Loucy (cell line): ENCODE data around the gene AFF3.

Experiments
- H2AFZ ChIP-seq: fragments of 200-600 bp; sonication (generic); 2 replicates; pipeline ENCODE4 v1.6.0; 2016; ENCODE audit warnings: antibody characterized with exemption, mild to moderate bottlenecking, low read length, moderate library complexity
- H3F3A ChIP-seq: fragments of 200-600 bp; 2 replicates; pipeline ENCODE4 v1.6.0; 2016; ENCODE audit warnings: antibody characterized with exemption, low read depth, mild to moderate bottlenecking
- H3K27me3 ChIP-seq: fragments of 200-600 bp; sonication (generic); 2 replicates; pipeline ENCODE4 v1.6.1; 2014; ENCODE audit warnings: low read length, mild to moderate bottlenecking; ENCODE audit not compliant: insufficient read depth, poor library complexity, severe bottlenecking
- H3K36me3 ChIP-seq: fragments of 200-600 bp; sonication (generic); 2 replicates; pipeline ENCODE4 v1.6.1; 2016; ENCODE audit warnings: low read length; ENCODE audit not compliant: insufficient read depth
- H3K4me1 ChIP-seq: fragments of 200-600 bp; sonication (generic); 2 replicates; pipeline ENCODE4 v1.5.1; 2014; ENCODE audit warnings: low read length, mild to moderate bottlenecking; ENCODE audit not compliant: insufficient read depth, poor library complexity, severe bottlenecking
- H3K4me2 ChIP-seq: fragments of 200-600 bp; sonication (generic); 2 replicates; pipeline ENCODE4 v1.6.0; 2014; ENCODE audit warnings: antibody characterized with exemption, low read length, low read depth, mild to moderate bottlenecking; ENCODE audit not compliant: poor library complexity, severe bottlenecking
- H3K4me3 ChIP-seq: fragments of 200-600 bp; sonication (generic); 2 replicates; pipeline ENCODE4 v1.5.1; 2014; ENCODE audit warnings: low read length, mild to moderate bottlenecking, mixed read lengths; ENCODE audit not compliant: poor library complexity, severe bottlenecking
- H3K79me2 ChIP-seq: fragments of 200-600 bp; sonication (generic); 2 replicates; pipeline ENCODE4 v1.6.1; 2014; ENCODE audit warnings: low read length; ENCODE audit not compliant: insufficient read depth
- H3K9ac ChIP-seq: fragments of 200-600 bp; sonication (generic); 2 replicates; pipeline ENCODE4 v1.6.0; 2014; ENCODE audit warnings: mild to moderate bottlenecking, low read depth, low read length, moderate library complexity; ENCODE audit not compliant: poor library complexity, severe bottlenecking
- H3K9me2 ChIP-seq: fragments of 200-600 bp; sonication (generic); replicated peaks from 2 replicates; pipeline ENCODE4 v1.6.1; 2016; ENCODE audit warnings: low read depth, low read length, mixed read lengths
- H3K9me3 ChIP-seq: fragments of 200-600 bp; sonication (generic); 2 replicates; pipeline ENCODE4 v1.6.1; 2014; ENCODE audit warnings: mild to moderate bottlenecking, antibody characterized with exemption, low read length, low read depth; ENCODE audit not compliant: insufficient read depth
- H4K20me1 ChIP-seq: fragments of 200-600 bp; sonication (generic); 2 replicates; pipeline ENCODE4 v1.6.0; 2014; ENCODE audit warnings: antibody characterized with exemption, low read length, mild to moderate bottlenecking; ENCODE audit not compliant: insufficient read depth, poor library complexity, severe bottlenecking
- CTCF ChIP-seq: fragments of 200-600 bp; sonication (generic); conservative IDR thresholded peaks from 2 replicates; pipeline ENCODE4 v1.5.1; 2014; ENCODE audit warnings: mild to moderate bottlenecking, antibody characterized with exemption, low read length
- EZH2phosphoT487 ChIP-seq: fragments of 200-600 bp; IDR thresholded peaks from 2 replicates; pipeline ENCODE4 v1.6.1; 2018; ENCODE audit warnings: antibody characterized with exemption, mild to moderate bottlenecking, moderate library complexity, borderline replicate concordance

The AFF3 gene

DNA sequence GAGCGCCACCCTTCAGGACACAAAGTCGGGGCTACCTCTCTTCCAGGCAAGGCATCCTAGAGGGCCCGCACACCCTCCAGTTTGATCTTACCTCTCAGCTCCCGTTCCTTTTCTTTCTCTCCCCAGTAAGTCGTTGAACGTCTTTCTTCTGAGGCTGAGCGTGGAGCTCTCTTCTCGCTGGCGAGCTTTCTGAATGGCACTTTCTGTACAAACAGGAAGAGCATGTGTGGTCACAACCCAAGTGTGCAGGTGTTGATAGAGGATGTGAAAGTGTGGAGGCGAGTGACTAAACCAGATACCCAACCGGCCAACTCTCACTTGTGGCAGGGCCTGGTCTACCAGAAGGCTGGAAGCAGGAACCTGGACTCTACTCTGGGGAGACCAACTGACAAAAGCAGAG is at the start of gene AFF3:
AFF3 (minus strand) TSS at position 198 of the 400 bp plus-strand sequence. CDS start 38,136 bp downstream, outside the sequence.
- Histone ChIP-seq H4K20me1 (no peaks in the 10 kb centered on the region), H3K4me1 (peaks cover 73% of the 10 kb centered on the region), H3K36me3 (no peaks in the 10 kb centered on the region), H3K4me2 (peak within 1 kb of the TSS; percentile 87), H3K9me3 (no peaks in the 10 kb centered on the region), H3K9ac (peak within 1 kb of the TSS; percentile 84), H3K79me2 (peaks cover 35% of the 10 kb centered on the region), H3K9me2 (no peaks in the 10 kb centered on the region), H3F3A (peaks cover 4% of the 10 kb centered on the region; the same call in 1 of the 2 replicates), H3K4me3 (peak within 1 kb of the TSS; percentile 73), H3K27me3 (no peaks in the 10 kb centered on the region), H2AFZ (peak within 1 kb of the TSS; percentile 4)
- TF ChIP-seq CTCF: no peak
- TF ChIP-seq EZH2phosphoT487: no peak

GRCh38 chr2:100189387-100189786 is 47.0 kb upstream of the AFF3 start:
- Histone ChIP-seq H3F3A (no peaks in the 10 kb centered on the region), H3K4me3 (no peak overlapping the region), H3K79me2 (no peaks in the 10 kb centered on the region), H3K4me2 (no peak overlapping the region), H3K9me2 (no peaks in the 10 kb centered on the region), H3K9me3 (no peaks in the 10 kb centered on the region), H3K4me1 (no peaks in the 10 kb centered on the region), H4K20me1 (no peaks in the 10 kb centered on the region), H3K9ac (no peak overlapping the region), H3K36me3 (no peaks in the 10 kb centered on the region), H2AFZ (no peak overlapping the region), H3K27me3 (no peaks in the 10 kb centered on the region)
- TF ChIP-seq EZH2phosphoT487: no peak

GRCh38 chr2:100188326-100188725 is 45.9 kb upstream of the AFF3 start:
- H3K9me3 ChIP-seq: no peaks in the 10 kb centered on the region
- no peaks in the 10 kb centered on the region for H3K9me2 ChIP-seq
- no peaks in the 10 kb centered on the region for H4K20me1 ChIP-seq
- H3K27me3 ChIP-seq: no peaks in the 10 kb centered on the region
- H3K79me2 ChIP-seq: no peaks in the 10 kb centered on the region
- H3K4me1 ChIP-seq: no peaks in the 10 kb centered on the region
- H3K9ac ChIP-seq: no peak overlapping the region
- TF ChIP-seq CTCF: no peak
- no peak for TF ChIP-seq EZH2phosphoT487
- H3F3A ChIP-seq: no peaks in the 10 kb centered on the region
- H2AFZ ChIP-seq: no peak overlapping the region
- no peak overlapping the region for H3K4me2 ChIP-seq
- H3K36me3 ChIP-seq: no peaks in the 10 kb centered on the region
- H3K4me3 ChIP-seq: no peak overlapping the region

DNA sequence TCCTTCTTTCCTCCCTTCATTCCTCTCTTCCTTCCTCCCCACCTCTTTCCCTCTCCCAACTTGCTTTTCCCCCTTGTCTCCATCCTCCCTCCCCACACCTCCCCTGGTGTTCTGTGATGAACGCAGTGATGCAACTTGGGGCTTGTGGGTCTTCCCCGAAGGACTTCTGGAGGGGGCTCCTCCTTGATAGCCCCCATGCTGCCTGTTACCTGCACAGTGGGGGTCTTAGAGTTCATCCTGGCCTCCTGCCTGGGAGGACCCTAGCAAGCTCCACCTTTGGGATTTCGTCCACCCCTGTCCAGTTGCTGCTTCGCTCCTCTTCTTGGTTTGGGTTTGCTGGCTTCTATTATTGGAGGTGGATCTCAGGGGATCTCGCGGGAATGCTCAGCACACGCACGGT is 43.7 kb upstream of the AFF3 start:
- TF ChIP-seq EZH2phosphoT487: no peak
- TF ChIP-seq CTCF: no peak
- Histone ChIP-seq H3F3A (no peaks in the 10 kb centered on the region), H3K9ac (no peak overlapping the region), H3K27me3 (no peaks in the 10 kb centered on the region), H3K9me2 (no peaks in the 10 kb centered on the region), H3K4me2 (no peak overlapping the region), H3K4me1 (no peaks in the 10 kb centered on the region), H4K20me1 (no peaks in the 10 kb centered on the region), H3K4me3 (no peak overlapping the region), H3K9me3 (no peaks in the 10 kb centered on the region), H3K79me2 (no peaks in the 10 kb centered on the region), H2AFZ (no peak overlapping the region), H3K36me3 (no peaks in the 10 kb centered on the region)
